NCI-H2196 treated with DMSO at 0.1 percent for 48 hours (cell line): ENCODE data around the gene PDXDC1.
"Not testable (repeated sequence)": the region's sequence is repeated elsewhere in the genome, so short reads cannot be mapped to it uniquely, and the experiment has no call there.

Source experiments
- DNase-seq: peaks from one replicate; lab custom pipeline; 2025; ENCODE audit not compliant: unreplicated experiment; lab: John Stamatoyannopoulos, UW

Gene PDXDC1

DNA sequence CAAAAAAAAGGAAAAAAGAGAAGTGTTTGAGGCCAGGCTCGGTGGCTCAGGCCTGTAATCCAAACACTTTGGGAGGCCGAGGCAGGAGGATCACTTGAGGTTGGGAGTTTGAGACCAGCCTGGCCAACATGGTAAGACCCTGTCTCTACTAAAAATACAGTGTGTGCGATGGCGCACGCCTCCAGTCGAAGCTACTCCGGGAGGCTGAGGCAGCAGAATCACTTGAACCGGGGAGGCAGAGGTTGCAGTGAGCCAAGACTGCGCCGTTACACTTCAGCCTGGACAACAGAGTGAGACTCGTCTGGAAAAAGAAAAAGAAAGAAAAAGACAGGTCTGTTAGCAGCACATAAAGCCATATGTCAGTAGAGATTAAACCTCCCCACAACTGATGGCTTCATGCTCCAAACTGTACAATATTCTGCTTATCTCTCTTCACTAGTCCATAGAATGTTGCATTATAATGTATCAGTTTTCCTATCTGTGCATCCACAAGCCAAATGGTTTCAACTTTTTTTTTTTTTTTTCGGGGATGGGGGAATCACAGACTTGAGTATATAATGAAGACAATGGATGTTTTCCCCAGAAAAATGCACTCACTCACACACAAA, 3.1 kb upstream of the PDXDC1 start:
- DNase-seq: not testable (repeated sequence)

DNA sequence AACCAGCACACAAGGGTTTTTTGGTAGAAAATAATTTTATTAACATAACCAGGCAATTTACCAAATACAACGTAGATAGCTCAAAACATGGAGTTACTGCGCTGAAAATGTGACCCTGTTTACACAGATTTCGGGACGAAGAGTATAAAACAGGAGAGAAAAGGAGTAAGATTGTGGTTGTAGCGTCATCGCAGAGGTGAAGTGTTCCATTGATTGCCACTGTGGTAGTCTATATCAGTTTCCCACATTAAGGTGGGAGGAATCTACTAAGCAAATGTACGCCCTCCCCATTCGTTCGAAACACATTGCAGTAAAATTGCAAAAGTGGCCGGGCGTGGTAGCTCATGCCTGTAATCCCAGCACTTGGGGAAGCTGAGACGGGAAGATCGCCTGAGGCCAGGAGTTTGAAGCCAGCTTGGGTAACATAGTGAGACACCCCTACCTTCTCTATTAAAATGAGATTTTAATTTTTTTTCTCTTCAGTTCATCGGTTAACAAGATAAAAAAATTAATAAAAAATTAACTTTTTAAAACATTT, 972 bp upstream of the PDXDC1 start:
- not testable (repeated sequence) for DNase-seq

DNA sequence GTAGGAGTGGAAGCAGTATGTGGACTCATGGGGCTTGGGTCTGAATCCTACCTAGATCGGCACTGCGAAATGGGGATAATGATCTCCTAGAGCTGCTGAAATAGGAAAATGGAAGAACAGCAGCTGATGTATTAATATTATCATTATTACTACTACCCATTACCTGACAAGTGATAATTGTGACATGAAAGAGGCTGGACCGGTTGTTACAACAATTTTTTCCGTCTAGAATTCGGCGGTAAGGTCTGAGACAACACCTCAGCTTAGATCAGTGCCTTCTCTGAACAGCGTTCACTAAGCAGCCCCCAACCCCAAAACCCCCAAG, 533 bp upstream of the PDXDC1 start:
- not testable (repeated sequence) for DNase-seq

DNA sequence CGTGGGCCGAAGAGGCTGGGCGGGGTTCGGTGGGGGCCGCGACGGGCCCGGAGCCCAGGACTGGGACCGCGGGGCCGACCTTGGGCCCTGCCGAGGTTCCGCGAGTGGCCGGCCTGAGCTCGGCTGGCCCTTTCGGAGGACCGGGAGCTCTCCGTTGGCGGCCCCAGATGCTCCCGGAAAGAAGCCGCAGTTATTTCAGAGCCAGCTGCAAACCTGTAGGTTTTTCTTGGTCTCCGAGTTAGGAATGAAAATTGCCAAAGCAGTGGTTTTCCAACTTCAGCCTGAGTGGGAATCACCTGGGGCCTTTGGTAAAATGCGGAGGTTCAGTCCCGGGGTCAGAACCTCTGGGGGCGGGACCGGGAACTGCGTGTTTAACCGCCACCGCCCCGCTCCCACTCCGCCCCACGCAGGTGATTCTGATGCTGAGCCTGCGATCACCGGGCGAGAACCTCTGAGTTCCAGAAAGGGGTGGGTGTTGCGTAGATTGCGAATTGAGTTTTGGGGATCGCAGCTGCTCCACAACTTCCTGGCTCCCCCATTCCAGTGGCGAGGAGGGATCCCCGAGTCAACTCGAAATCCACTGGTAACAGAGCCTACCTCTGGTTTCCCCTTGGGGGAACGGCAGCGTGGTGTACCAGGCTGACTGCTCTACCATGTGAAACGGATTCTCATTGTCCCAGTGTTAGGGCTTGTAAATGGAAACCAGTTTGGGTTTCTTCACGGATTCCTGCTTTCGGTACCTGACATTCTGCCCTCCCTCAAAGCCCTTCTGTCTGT, 780 bp downstream of the PDXDC1 start:
- not testable (repeated sequence) for DNase-seq

DNA sequence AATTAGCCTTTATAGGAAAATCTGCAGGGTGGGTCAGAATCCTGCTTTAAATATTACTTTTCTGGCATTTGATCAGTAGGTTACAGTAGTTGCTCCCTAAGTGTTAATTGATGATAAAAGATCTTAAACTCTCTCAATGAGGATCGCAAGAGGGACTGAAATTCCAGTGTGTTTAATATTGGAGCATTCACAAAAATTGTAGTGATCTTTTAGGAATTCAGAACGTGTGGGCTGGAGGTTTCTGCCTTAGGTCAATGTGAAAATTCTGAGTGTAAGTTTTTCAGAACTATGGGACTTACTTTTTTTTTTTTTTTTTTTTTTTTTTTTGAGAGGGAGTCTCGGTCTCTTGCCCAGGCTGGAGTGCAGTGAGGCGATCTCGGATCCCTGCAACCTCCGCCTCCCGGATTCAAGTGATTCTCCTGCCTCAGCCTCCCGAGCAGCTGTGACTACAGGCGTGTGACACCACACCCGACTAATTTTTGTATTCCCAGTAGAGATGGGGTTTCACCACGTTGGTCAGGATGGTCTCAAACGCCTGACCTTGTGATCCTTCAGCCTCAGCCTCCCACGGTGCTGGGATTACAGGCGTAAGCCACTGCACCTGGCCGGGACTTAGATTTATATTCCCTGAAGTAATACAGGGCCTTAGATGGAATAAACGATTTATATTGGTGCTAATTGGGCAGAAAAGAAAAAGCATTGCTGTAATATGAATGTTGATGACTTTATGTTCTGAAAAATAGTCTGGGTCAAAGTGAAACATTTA, 2.3 kb downstream of the PDXDC1 start:
- DNase-seq: not testable (repeated sequence)

DNA sequence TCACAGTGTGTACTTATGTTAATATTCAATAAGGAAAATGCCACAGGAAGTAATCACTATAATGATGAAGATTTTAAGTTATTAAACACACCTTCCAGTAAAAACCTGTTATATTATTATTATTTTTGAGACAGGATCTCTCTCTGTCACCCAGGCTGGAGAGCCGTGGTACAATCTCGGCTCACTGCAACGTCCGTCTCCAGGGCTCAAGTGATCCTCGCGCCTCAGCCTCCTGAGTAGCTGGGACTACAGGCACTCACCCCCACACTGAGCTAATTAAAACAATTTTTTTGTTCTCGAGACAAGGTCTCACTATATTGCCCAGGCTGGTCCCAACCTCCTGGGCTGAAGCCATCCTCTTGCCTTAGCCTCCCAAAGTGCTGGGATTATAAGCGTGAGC, 3.5 kb downstream of the PDXDC1 start:
- not testable (repeated sequence) for DNase-seq

DNA sequence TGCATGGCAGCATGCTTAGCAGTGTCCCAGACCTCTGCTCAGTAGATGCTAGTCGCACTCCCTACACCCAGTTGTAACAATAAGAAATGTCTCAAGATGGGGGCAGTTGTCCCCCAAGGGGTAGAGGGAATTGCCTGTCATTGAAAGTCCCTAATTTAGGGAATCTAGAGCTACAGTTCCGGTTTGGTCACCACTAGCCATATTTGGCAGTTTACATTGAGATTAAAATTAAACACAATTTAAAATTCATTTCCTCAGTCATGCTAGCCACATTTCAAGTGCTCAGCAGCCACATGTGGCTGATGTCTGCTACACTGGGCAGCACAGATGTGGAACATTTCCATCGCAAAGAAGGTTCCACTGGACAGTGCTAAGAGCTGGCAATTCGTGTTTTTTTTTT, 4.1 kb downstream of the PDXDC1 start:
- not testable (repeated sequence) for DNase-seq

DNA sequence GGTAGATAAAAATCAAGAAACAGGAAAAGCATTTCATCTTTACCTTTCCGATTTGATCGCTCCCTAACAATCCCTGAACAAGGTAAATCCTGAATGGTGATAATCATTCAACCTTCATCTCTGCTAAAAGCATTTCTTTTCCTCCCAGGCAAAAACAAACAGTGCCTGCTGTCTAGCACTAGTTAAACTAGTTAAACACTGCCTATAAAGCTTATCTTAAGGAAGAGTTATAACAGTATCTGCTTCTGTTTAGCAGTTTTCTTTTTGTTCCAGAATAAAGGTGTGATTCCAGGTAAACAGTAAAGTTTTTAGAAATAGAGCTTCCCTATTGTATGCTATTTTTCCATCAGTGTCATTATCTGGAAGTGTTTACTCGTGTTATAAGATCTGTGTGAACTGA, 6.4 kb downstream of the PDXDC1 start:
- not testable (repeated sequence) for DNase-seq

DNA sequence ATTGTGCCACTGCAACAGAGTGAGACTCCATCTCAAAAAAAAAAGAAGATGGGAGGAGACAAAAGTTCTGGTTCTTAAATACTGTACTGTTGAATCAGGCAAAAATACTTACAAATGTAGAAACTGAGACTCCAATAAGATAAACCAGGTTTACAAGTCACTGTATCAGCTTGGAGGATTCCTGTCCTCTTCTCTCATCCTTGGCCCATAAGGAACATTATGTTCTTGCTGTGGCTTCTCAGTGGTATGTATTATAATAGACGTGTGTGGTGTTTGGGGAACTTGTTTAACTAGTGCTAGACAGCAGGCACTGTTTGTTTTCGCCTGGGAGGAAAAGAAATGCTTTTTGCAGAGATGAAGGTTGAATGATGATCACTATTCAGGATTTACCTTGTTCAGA, 7.7 kb downstream of the PDXDC1 start:
- not testable (repeated sequence) for DNase-seq

DNA sequence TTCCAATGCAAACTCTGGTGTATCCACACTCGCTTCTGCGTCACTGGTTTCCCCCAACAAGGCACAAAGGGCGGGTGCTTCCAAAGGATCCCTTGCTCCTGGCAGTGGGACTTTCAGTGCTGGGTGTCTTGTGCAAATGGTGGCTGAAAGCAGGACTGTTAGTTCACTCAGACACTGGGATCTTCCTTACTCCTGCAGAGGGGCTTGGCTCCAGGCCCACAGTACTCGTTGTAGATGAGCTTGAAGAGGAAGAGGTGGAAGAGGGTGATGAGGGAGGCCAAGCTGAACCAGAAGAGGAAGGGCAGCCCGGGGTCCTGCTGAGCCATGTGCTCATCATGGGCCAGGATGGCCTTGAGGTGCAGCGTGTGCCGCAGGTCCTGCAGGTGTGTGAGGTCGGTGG, 13.3 kb downstream of the PDXDC1 start:
- not testable (repeated sequence) for DNase-seq

DNA sequence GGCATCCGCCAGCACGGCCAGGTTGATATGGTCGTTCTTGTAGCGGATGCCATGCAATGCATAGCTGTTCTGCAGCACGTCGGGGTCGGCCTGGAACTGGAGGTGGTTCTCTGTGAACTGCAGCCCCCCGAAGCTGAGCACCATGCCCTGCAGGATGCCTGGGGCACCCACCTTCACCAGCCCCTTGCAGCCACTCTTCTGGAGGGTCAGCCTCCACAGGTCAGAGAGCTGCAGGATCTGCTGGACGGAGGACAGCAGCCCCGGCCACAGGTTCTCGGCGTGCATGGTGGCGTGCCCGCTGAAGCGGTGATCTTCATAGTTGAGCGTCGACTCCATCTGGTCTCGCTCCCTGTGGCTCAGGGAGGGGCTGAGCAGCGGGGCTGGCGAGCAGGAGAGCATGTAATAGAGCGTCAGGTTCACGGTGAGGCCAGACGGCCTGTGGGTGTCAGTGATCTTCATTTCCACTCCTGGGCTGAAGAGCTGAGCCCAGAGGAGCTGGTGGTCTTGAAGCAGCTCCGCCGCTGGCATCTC, 13.9 kb downstream of the PDXDC1 start:
- DNase-seq: not testable (repeated sequence)

DNA sequence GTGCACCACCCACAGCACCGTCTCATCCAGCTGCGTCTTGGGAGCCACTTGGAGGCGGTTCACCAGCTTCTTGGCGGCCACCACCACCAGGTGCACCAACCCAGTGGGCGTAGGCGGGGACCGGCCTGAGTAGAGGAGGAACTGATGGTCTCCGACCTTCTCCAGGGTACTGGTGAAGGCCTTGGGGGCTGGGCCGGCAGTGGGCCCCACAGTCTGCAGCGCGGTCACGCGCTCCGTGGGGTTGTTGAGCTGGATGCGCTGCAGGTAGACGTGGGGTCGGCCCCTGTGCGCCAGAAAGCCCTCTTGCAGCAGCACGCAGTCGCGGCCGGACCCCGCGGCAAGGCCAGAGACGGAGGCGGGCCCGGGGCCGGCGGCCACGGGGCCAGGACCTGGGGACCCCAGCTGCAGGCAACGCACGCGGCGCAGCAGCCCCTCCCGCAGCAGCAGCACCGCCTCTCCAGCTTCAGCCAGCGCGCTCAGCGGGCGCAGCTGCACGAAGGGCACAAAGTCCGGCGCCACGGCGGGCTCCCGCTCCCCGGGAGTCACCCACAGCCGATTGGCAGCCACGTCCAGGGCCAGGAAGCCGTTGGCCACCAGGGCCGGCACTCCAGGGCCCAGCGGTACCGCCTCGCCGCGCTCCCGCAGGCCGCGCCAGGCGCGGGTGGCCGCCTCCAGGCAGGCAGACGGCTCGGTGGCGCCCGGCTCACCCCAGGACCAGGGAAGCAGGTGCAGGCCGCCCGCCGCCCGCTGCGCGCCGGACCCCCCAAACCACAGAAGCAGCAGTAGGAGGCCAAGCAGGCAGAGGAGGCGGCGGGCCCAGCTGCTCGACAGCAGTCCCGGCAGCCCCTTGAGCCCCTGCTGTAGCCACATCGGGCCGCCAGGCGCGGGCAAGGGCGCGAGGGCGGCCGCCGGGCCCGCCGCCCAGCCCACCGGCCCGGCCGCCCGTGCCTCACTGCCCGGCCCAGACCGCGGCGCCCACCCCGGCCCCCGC, 14.8 kb downstream of the PDXDC1 start:
- not testable (repeated sequence) for DNase-seq

DNA sequence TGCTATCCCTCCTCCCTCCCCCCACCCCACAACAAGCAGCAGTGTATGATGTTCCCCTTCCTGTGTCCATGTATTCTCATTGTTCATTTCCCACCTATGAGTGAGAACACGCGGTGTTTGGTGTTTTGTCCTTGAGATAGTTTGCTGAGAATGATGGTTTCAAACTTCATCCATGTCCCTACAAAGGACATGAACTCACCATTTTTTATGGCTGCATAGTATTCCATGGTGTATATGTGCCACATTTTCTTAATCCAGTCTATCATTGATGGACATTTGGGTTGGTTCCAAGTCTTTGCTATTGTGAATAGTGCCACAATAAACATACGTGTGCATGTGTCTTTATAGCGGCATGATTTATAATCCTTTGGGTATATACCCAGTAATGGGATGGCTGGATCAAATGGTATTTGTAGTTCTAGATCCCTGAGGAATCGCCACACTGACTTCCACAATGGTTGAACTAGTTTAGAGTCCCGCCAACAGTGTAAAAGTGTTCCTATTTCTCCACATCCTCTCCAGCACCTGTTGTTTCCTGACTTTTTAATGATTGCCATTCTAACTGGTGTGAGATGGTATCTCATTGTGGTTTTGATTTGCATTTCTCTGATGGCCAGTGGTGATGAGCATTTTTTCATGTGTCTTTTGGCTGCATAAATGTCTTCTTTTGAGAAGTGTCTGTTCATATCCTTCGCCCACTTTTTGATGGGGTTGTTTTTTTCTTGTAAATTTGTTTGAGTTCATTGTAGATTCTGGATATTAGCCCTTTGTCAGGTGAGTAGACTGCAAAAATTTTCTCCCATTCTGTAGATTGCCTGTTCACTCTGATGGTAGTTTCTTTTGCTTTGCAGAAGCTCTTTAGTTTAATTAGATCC, 18.7 kb downstream of the PDXDC1 start:
- not testable (repeated sequence) for DNase-seq

DNA sequence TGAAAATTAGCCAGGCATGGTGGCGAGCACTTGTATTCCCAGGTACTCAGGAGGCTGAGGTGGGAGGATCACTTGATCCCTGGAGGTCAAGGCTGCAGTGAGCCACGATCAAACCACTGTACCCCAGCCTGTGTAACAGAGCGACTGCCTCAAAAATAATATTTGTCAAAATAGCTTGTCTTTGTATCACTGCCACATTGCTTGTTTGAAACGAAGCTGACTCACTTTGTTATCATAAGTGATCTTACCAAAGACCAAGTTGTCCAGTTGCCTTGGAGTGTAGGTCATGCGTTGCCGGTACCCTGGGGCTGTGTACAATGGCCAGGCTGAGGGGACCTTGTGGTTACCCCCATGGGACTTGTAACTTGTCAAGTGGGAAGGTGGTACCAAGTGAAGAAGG, 21.9 kb downstream of the PDXDC1 start:
- not testable (repeated sequence) for DNase-seq

DNA sequence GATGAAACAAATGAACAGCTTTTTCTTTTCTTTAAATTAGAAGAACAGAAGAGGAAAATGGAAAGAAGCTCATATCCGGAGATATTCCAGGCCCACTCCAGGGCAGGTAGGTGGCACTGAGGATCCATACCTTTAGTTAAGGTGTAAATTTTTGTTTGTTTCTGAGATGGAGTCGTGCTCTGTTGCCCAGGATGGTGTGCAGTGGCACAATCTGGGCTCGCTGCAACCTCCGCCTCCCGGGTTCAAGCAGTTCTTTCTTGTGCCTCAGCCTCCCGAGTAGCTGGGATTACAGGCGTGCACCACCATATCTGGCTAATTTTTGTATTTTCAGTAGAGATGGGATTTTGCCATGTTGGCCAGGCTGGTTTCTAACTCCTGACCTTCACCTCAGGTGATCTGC, 23.5 kb downstream of the PDXDC1 start:
- not testable (repeated sequence) for DNase-seq

DNA sequence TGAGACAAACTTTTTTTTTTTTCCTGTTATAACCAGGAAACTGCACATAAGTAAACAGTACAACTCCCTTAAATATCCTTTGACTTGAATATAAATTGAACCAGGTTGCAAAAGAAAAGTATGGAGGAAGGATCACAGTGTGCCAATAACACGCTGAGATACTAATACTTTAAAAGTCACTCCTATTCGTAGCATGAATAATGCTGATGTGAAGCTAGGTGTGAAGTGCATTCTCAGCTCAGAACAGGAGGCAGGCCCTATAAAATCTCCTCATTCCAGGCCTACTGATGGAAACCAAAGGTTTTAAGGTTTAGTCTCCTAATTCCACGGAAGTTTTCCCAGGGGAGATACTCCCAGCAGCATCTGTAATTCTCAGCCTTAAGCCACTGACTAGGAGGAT, 25.0 kb downstream of the PDXDC1 start:
- not testable (repeated sequence) for DNase-seq

DNA sequence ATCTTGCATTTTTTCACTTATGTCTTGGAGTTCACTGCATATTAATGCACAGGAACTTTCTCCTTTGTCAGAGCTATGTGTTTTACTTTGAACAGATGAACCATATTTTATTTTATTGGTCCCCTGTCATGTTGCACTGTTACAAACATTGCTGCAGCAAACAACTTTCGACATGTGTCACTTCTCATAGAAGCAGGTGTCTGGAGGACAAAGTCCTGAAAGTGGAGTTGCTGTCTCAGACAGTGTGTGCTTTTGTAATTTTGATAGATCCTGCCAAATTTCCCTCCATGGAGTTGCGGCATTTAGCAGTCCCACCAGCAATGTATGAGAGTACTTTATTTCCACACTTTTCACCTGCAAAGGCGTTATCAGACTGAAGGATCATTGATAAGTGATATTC, 27.6 kb downstream of the PDXDC1 start:
- DNase-seq: not testable (repeated sequence)

DNA sequence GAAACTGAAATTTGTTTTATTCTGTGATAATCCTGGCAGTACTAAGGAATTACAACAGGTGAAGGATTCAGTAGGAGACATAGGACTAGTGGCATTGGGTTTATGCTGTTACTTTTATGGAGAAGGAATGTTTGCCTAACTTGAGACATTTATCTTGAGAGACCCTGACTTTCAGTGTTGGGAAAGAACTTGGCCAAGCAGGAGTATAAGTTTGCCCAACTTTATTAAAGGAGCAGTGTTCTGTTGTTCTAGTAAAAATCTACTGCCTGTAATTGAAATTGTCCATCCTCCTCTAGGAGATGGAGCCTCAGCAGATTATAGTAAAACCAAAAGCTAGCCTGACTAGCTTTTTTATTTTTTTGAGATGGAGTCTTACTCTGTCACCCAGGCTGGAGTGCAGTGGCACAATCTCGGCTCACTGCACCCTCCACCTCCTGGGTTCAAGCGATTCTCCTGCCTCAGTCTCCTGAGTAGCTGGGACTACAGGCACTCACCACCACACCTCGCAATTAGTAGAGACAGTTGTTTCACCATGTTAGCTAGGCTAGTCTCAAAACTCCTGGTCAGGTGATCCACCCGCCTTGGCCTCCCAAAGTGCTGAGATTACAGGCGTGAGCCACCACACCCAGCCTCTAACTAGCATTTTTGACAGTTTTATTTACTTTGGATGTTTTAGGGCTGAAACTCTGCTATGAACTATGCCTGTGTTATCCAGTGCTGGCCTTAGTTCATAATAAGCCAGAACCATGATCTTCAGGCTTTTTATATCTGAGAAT, 30.7 kb downstream of the PDXDC1 start:
- not testable (repeated sequence) for DNase-seq
